ENCODE results near the gene NAT9.

NAT9 gene

GRCh38 chr17:74728702-74729075 is 47.5 kb downstream of the NAT9 start:
- DNase-seq (ENCODE audit: low spot score), result no peak

GRCh38 chr17:74728033-74728701 is 48.0 kb downstream of the NAT9 start:
- DNase-seq (ENCODE audit: low spot score), result no peak

DNA sequence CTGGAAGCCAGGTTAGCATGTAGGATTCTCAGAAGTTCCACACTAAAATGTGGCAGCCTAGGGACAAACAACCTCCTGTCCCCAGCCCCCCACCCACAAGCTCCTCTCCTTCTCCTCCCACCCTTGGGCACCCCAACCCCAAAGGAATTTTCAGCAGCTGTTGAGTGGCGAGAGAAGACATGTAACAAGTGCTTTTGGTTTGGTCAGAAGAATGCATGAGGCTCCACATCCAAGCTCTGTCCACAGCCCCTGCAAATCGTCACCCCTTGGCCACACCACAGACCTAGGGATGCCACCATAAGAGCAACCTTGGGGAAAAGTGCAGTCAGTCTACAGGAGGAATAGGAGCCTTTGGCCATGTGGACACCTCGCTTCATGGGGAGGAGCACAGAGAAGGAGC is 51.0 kb downstream of the NAT9 start:
- no peak for DNase-seq (ENCODE audit: low spot score)

DNA sequence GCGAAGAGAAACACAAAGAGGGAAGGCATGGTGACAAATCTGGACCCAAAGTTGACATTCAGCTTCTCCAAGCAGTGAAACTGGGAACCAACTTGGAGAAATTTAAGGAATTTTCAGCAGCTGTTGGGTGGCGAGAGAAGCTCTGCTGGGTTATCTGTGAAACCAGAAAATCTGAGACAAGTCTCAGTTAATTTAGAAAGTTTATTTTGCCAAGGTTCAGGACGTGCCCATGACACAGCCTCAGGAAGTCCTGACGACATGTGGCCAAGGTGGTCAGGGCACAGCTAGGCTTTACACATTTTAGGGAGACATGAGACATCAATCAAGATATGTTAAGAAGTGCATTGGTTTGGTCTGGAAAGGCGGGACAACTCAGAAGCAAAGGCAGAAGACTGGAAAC is 52.3 kb downstream of the NAT9 start:
- DNase-seq (ENCODE audit: low spot score), result no peak

DNA sequence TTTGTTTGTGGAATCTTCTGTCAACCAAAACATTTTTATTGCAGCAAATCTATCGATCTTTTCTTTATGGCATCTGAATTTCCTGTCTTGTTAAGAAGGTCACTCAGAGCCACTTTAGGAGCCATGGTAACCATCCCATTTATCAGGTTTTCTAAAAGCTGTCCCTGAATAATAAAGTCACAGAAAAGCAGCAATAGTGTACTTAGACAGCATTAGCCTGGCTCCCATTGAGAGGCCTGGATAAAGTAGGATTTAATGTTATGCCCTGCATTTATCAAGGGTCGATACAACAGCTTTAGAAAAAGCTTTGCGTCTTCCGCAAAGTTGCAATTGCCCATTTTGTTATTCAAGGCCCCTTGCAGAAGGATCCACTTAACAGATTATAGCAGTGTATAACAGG is 53.4 kb downstream of the NAT9 start:
- DNase-seq (ENCODE audit: low spot score), result no peak

Measured in LoVo (cell line).